ENCODE results near the gene GPR158. TPM values are rescaled to one million over a fixed set of nuclear protein-coding genes. Genes with fewer than 3 reads are reported as not detected.

The GPR158 gene
- total and polyA plus RNA-seq, 4 donors: 0.03 to 0.08 TPM; not detected in 2

GRCh38 chr10:25467881-25468280, 293.1 kb downstream of the GPR158 start:
- Histone ChIP-seq H3K27ac (ENCODE audit: low read depth in 1 of 2, low read length in 2 of 2) (no peak overlapping the region), H3K9me3 (ENCODE audit: control insufficient read depth in 4 of 4, low read length in 3 of 4) (no peaks in the 10 kb centered on the region), H3K4me1 (ENCODE audit: control insufficient read depth in 4 of 4, insufficient read depth in 4 of 4, low read length in 3 of 4) (no peaks in the 10 kb centered on the region), H3K4me3 (ENCODE audit: low read depth in 1 of 3, low read length in 3 of 3) (no peak overlapping the region), H3K9ac (ENCODE audit: low read depth in 1 of 2, low read length in 2 of 2) (no peak overlapping the region), H3K36me3 (ENCODE audit: control insufficient read depth in 4 of 4, insufficient read depth in 3 of 4, low read depth in 1 of 4, low read length in 3 of 4) (no peaks in the 10 kb centered on the region), H3K27me3 (ENCODE audit: control insufficient read depth in 4 of 4, insufficient read depth in 4 of 4, low read length in 3 of 4) (no peaks in the 10 kb centered on the region)
- 61% methylated on average over 8 of the region's 8 CpGs for WGBS
- TF ChIP-seq RXRA (IDR thresholded peaks at IDR 0.05) (no peak), RAD21 (IDR thresholded peaks at IDR 0.05) (no peak), HNF4A (conservative IDR thresholded peaks at IDR 0.05) (no peak), NR2F2 (IDR thresholded peaks at IDR 0.05) (no peak), JUND (IDR thresholded peaks at IDR 0.05) (no peak), FOXA1 (IDR thresholded peaks at IDR 0.05) (no peak), YY1 (IDR thresholded peaks at IDR 0.05) (no peak), EGR1 (IDR thresholded peaks at IDR 0.05; ENCODE audit: low read depth in 2 of 2) (no peak), GABPA (IDR thresholded peaks at IDR 0.05 in 1 of 2, conservative IDR thresholded peaks at IDR 0.05 in 1 of 2) (no peak), FOXA2 (IDR thresholded peaks at IDR 0.05) (no peak), SP1 (IDR thresholded peaks at IDR 0.05) (no peak)
- TF ChIP-seq, protein P1, sequence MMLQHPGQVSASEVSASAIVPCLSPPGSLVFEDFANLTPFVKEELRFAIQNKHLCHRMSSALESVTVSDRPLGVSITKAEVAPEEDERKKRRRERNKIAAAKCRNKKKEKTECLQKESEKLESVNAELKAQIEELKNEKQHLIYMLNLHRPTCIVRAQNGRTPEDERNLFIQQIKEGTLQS (IDR thresholded peaks at IDR 0.05): no peak
- TF ChIP-seq, protein P2, sequence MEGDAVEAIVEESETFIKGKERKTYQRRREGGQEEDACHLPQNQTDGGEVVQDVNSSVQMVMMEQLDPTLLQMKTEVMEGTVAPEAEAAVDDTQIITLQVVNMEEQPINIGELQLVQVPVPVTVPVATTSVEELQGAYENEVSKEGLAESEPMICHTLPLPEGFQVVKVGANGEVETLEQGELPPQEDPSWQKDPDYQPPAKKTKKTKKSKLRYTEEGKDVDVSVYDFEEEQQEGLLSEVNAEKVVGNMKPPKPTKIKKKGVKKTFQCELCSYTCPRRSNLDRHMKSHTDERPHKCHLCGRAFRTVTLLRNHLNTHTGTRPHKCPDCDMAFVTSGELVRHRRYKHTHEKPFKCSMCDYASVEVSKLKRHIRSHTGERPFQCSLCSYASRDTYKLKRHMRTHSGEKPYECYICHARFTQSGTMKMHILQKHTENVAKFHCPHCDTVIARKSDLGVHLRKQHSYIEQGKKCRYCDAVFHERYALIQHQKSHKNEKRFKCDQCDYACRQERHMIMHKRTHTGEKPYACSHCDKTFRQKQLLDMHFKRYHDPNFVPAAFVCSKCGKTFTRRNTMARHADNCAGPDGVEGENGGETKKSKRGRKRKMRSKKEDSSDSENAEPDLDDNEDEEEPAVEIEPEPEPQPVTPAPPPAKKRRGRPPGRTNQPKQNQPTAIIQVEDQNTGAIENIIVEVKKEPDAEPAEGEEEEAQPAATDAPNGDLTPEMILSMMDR (IDR thresholded peaks at IDR 0.05; ENCODE audit: low read depth, low read length, missing input control): no peak
- TF ChIP-seq, protein P3, sequence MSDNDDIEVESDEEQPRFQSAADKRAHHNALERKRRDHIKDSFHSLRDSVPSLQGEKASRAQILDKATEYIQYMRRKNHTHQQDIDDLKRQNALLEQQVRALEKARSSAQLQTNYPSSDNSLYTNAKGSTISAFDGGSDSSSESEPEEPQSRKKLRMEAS (IDR thresholded peaks at IDR 0.05): no peak
- no peak for DNase-seq (ENCODE audit: low spot score)

DNA sequence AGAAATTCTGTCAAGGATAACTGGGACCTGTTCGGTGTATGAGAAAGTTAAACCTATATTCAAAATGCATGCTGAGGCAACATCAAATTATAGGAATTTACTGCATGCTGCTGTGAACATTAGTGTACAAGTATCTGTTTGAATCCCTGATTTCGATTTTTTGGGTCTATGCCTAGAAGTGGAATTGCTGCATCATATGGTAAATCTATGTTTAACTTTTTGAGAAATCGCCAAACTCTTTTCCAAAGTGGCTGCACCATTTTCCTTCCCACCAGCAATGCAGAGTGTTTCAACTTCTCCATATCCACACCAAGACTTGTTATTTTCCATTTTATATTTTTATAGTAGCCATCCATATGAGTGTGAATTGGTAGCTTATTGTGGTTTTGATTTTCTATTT, 306.7 kb downstream of the GPR158 start:
- no peak for DNase-seq (ENCODE audit: low spot score)

More for the DNA sequence above, 306.7 kb downstream of the GPR158 start:
- Histone ChIP-seq H3K4me3 (ENCODE audit: low read depth in 1 of 3, low read length in 3 of 3) (no peak overlapping the region), H3K4me1 (ENCODE audit: control insufficient read depth in 4 of 4, insufficient read depth in 4 of 4, low read length in 3 of 4) (no peaks in the 10 kb centered on the region), H3K9ac (ENCODE audit: low read depth in 1 of 2, low read length in 2 of 2) (no peak overlapping the region), H3K27ac (ENCODE audit: low read depth in 1 of 2, low read length in 2 of 2) (no peak overlapping the region), H3K27me3 (ENCODE audit: control insufficient read depth in 4 of 4, insufficient read depth in 4 of 4, low read length in 3 of 4) (no peaks in the 10 kb centered on the region), H3K36me3 (ENCODE audit: control insufficient read depth in 4 of 4, insufficient read depth in 3 of 4, low read depth in 1 of 4, low read length in 3 of 4) (no peaks in the 10 kb centered on the region), H3K9me3 (ENCODE audit: control insufficient read depth in 4 of 4, low read length in 3 of 4) (peaks cover 0 to 8% (median 1%) of the 10 kb centered on the region in 4 donors)
- 69% methylated on average over 3 of the region's 3 CpGs for WGBS
- TF ChIP-seq YY1 (IDR thresholded peaks at IDR 0.05) (no peak), EGR1 (IDR thresholded peaks at IDR 0.05; ENCODE audit: low read depth in 2 of 2) (no peak), NR2F2 (IDR thresholded peaks at IDR 0.05) (no peak), REST (IDR thresholded peaks at IDR 0.05) (no peak), RAD21 (IDR thresholded peaks at IDR 0.05) (no peak), FOXA1 (IDR thresholded peaks at IDR 0.05) (no peak), HNF4A (conservative IDR thresholded peaks at IDR 0.05) (no peak), RXRA (IDR thresholded peaks at IDR 0.05) (no peak), TAF1 (conservative IDR thresholded peaks at IDR 0.05) (no peak), SP1 (IDR thresholded peaks at IDR 0.05) (no peak), JUND (IDR thresholded peaks at IDR 0.05) (no peak), FOXA2 (IDR thresholded peaks at IDR 0.05) (no peak), GABPA (IDR thresholded peaks at IDR 0.05 in 1 of 2, conservative IDR thresholded peaks at IDR 0.05 in 1 of 2) (no peak)
- TF ChIP-seq, protein P4, sequence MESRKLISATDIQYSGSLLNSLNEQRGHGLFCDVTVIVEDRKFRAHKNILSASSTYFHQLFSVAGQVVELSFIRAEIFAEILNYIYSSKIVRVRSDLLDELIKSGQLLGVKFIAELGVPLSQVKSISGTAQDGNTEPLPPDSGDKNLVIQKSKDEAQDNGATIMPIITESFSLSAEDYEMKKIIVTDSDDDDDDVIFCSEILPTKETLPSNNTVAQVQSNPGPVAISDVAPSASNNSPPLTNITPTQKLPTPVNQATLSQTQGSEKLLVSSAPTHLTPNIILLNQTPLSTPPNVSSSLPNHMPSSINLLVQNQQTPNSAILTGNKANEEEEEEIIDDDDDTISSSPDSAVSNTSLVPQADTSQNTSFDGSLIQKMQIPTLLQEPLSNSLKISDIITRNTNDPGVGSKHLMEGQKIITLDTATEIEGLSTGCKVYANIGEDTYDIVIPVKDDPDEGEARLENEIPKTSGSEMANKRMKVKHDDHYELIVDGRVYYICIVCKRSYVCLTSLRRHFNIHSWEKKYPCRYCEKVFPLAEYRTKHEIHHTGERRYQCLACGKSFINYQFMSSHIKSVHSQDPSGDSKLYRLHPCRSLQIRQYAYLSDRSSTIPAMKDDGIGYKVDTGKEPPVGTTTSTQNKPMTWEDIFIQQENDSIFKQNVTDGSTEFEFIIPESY (IDR thresholded peaks at IDR 0.05): no peak
- TF ChIP-seq, protein P3 (IDR thresholded peaks at IDR 0.05): no peak
- TF ChIP-seq, protein P2 (IDR thresholded peaks at IDR 0.05; ENCODE audit: low read depth, low read length, missing input control): no peak
